ENCODE results near the gene MAP2K3.

DNA sequence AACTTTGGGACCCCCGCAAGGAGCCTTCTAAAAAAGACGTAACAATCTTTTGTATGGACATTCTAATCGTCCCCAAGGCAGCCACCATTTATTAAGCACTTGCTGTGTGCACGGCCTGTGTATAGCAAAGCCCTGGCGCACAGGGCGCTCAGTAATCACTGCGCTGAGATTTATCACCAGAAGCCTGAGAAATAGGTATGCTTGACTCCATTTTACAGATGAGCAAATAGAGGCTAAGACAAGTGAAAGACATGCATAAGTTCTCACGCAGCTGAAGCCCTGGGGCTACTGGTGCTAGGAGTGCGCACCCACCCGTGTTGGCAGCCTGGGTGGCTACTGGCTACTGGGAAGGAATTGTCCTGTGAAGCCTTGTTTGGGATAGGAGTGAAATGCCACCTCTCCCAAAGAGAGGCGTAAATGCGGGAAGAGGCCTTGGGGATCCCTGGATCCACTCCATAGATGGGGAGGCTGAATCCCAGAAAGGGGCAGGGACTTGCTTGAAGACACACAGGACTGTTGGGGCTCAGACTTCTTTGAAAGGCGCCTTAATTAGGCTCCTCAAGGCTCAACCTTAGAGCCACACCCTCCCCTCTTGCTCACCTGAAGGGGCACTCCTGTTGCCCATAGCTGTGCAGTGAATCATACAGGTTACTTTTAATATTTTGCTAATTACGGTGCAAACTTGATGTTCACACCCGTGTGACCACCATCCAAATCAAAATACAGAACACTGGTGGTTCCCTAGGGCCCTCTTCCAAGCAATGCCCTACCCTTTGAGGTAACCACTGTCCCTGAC lies 30.7 kb upstream of the MAP2K3 start:
- TF ChIP-seq, protein P1, sequence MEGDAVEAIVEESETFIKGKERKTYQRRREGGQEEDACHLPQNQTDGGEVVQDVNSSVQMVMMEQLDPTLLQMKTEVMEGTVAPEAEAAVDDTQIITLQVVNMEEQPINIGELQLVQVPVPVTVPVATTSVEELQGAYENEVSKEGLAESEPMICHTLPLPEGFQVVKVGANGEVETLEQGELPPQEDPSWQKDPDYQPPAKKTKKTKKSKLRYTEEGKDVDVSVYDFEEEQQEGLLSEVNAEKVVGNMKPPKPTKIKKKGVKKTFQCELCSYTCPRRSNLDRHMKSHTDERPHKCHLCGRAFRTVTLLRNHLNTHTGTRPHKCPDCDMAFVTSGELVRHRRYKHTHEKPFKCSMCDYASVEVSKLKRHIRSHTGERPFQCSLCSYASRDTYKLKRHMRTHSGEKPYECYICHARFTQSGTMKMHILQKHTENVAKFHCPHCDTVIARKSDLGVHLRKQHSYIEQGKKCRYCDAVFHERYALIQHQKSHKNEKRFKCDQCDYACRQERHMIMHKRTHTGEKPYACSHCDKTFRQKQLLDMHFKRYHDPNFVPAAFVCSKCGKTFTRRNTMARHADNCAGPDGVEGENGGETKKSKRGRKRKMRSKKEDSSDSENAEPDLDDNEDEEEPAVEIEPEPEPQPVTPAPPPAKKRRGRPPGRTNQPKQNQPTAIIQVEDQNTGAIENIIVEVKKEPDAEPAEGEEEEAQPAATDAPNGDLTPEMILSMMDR (IDR thresholded peaks at IDR 0.05; ENCODE audit: control extremely low read depth in 1 of 3, insufficient read depth in 1 of 3, low read depth in 1 of 3, low read length in 3 of 3): no peak
- TF ChIP-seq, protein P2, sequence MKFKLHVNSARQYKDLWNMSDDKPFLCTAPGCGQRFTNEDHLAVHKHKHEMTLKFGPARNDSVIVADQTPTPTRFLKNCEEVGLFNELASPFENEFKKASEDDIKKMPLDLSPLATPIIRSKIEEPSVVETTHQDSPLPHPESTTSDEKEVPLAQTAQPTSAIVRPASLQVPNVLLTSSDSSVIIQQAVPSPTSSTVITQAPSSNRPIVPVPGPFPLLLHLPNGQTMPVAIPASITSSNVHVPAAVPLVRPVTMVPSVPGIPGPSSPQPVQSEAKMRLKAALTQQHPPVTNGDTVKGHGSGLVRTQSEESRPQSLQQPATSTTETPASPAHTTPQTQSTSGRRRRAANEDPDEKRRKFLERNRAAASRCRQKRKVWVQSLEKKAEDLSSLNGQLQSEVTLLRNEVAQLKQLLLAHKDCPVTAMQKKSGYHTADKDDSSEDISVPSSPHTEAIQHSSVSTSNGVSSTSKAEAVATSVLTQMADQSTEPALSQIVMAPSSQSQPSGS (IDR thresholded peaks at IDR 0.05; ENCODE audit: low read length): no peak
- TF ChIP-seq POLR2A (IDR thresholded peaks at IDR 0.05; ENCODE audit: control extremely low read depth in 1 of 2, low read depth in 2 of 2, low read length in 2 of 2) (no peak), MAFK (IDR thresholded peaks at IDR 0.05; ENCODE audit: low read depth, low read length) (no peak), EZH2 (IDR thresholded peaks at IDR 0.05; ENCODE audit: low read depth, low read length, severe bottlenecking) (no peak), JUN (IDR thresholded peaks at IDR 0.05; ENCODE audit: low read depth, low read length) (no peak)
